Liver (tissue), 3 donors: ENCODE measurements around the gene LNPK.

Experiments used
- HNF4A ChIP-seq, 2 donors: conservative IDR thresholded peaks; 2 replicates each; pipeline ENCODE4 v1.6.1; 2016; ENCODE audit warnings: antibody characterized with exemption in 2 of 2, mild to moderate bottlenecking in 2 of 2
- SP1 ChIP-seq: IDR thresholded peaks from 2 replicates; pipeline ENCODE4 v1.6.1; 2018; ENCODE audit warnings: antibody characterized with exemption, mild to moderate bottlenecking
- TAF1 ChIP-seq: conservative IDR thresholded peaks from 2 replicates; pipeline ENCODE4 v1.6.1; 2016; ENCODE audit warnings: antibody characterized with exemption, mild to moderate bottlenecking
- TF ChIP-seq, protein P1 (sequence below): fragments of 150-350 bp; IDR thresholded peaks from 2 replicates; pipeline ENCODE4 v1.5.1; 2017; ENCODE audit warnings: improper control_type of control experiment, low read depth, low read length; ENCODE audit not compliant: missing input control
- donor health status: healthy.
- donor health status: healthy.

DNA sequence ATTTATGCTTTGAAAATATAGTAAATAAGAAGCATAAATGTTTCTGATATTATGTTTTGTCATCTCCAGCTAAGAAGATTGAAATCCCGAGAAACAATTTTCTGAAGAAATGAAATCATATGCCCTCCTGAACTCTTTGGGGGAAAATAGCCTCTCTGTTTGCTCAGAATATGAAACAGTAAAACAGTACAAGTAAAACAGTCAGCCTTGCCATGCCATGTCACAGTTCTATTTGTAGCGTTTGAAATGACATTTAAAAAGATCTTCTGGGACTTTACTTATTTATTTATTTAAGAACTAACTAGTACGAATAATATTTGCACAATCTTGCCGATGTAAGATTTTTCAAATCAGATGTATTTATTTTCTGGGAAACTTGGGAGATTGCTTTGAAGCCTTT lies 98.0 kb downstream of the LNPK start:
- TF ChIP-seq, protein P1, sequence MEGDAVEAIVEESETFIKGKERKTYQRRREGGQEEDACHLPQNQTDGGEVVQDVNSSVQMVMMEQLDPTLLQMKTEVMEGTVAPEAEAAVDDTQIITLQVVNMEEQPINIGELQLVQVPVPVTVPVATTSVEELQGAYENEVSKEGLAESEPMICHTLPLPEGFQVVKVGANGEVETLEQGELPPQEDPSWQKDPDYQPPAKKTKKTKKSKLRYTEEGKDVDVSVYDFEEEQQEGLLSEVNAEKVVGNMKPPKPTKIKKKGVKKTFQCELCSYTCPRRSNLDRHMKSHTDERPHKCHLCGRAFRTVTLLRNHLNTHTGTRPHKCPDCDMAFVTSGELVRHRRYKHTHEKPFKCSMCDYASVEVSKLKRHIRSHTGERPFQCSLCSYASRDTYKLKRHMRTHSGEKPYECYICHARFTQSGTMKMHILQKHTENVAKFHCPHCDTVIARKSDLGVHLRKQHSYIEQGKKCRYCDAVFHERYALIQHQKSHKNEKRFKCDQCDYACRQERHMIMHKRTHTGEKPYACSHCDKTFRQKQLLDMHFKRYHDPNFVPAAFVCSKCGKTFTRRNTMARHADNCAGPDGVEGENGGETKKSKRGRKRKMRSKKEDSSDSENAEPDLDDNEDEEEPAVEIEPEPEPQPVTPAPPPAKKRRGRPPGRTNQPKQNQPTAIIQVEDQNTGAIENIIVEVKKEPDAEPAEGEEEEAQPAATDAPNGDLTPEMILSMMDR = no peak
- TF ChIP-seq TAF1 (no peak), HNF4A (conservative IDR thresholded peaks at IDR 0.05) (no peak), SP1 (no peak)
